Endothelial cell (in vitro differentiated cells): ENCODE results near the gene SLC16A13. TPM values are rescaled to one million over a fixed set of nuclear protein-coding genes. Genes with fewer than 3 reads are reported as not detected.

Source experiments
- DNase-seq: peaks from one replicate; pipeline ENCODE4 v3.0.0; 2021; ENCODE audit warnings: low spot score
- H3K27ac Mint-ChIP-seq: one replicate; pipeline ENCODE4 v1.8.0; 2021; ENCODE audit warnings: mixed read lengths, inconsistent platforms; ENCODE audit not compliant: unreplicated experiment
- H3K27me3 Mint-ChIP-seq: one replicate; pipeline ENCODE4 v1.8.0; 2021; ENCODE audit warnings: mild to moderate bottlenecking, moderate library complexity, mixed read lengths, inconsistent platforms; ENCODE audit not compliant: unreplicated experiment
- H3K36me3 Mint-ChIP-seq: one replicate; pipeline ENCODE4 v1.8.0; 2021; ENCODE audit warnings: mild to moderate bottlenecking, low read depth, mixed read lengths, inconsistent platforms; ENCODE audit not compliant: unreplicated experiment
- H3K4me1 Mint-ChIP-seq: one replicate; pipeline ENCODE4 v1.8.0; 2021; ENCODE audit warnings: mild to moderate bottlenecking, mixed read lengths, inconsistent platforms; ENCODE audit not compliant: unreplicated experiment
- H3K4me3 Mint-ChIP-seq: one replicate; pipeline ENCODE4 v1.8.0; 2021; ENCODE audit warnings: mild to moderate bottlenecking, mixed read lengths, inconsistent platforms; ENCODE audit not compliant: unreplicated experiment
- H3K9me3 Mint-ChIP-seq: one replicate; pipeline ENCODE4 v1.8.0; 2021; ENCODE audit warnings: mixed read lengths, inconsistent platforms; ENCODE audit not compliant: unreplicated experiment
- total RNA-seq: library from RNA; stranded (reverse); fragmentation: NEBNext Ultra II Directional; extraction: Animal tissue kit (Norgen Biotek cat#: 25700); gene quantifications from one replicate; pipeline ENCODE4 v1.2.1, GENCODE V29; 2021; ENCODE audit not compliant: unreplicated experiment
- TF ChIP-seq, protein P1 (sequence below): fragments of 200-600 bp; sonication (generic); IDR thresholded peaks from one replicate; pipeline ENCODE4 v1.5.0; 2021; ENCODE audit warnings: antibody characterized with exemption; ENCODE audit not compliant: unreplicated experiment

Gene SLC16A13
- total RNA-seq, 1 donor from 2014 or later, result 25.8 TPM

DNA sequence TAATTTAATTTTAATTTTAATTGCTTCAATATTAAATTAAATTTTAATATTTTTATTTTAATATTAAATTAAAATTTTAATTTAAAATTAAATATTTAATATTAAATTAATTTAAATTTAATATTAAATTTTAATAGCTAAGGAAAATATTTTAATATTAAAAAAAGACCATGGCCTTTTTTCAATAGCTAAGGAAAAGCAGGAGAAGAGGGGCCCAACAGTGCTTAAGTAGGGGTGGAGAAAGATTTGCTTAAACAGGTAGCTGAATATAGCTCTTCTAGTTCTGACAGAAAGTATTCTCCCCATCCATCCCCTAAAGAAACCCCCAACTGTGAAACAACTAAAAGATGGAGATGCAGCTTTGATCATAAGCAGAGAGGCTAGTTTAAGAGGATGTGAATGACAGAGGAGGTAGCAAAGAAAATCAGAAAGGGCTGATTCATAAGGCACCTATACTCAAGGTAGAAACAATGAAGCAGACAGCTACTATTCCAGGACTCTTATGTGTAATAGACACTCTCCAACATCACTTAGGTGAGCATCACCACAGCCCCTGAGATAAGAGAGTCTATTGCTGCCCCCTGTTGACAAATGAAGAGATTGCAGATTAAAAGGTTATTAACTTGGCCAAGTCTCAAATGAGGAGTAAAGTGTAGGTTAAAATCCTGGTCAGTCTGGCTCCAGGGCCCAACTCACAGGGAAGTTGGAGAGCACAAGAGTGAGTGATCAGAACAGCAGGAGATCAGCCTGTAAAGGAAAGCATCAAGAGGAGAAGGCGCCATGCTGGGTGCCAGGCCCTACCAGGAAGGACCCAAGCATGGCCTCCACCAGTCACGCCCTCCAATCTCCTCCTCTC lies 31.2 kb upstream of the SLC16A13 start:
- H3K4me3 Mint-ChIP-seq, result no peak overlapping the region
- no peaks in the 10 kb centered on the region for H3K4me1 Mint-ChIP-seq
- no peaks in the 10 kb centered on the region for H3K9me3 Mint-ChIP-seq
- no peak overlapping the region for H3K27ac Mint-ChIP-seq
- peak; percentile 59 for DNase-seq
- TF ChIP-seq, protein P1, sequence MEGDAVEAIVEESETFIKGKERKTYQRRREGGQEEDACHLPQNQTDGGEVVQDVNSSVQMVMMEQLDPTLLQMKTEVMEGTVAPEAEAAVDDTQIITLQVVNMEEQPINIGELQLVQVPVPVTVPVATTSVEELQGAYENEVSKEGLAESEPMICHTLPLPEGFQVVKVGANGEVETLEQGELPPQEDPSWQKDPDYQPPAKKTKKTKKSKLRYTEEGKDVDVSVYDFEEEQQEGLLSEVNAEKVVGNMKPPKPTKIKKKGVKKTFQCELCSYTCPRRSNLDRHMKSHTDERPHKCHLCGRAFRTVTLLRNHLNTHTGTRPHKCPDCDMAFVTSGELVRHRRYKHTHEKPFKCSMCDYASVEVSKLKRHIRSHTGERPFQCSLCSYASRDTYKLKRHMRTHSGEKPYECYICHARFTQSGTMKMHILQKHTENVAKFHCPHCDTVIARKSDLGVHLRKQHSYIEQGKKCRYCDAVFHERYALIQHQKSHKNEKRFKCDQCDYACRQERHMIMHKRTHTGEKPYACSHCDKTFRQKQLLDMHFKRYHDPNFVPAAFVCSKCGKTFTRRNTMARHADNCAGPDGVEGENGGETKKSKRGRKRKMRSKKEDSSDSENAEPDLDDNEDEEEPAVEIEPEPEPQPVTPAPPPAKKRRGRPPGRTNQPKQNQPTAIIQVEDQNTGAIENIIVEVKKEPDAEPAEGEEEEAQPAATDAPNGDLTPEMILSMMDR, result peak; percentile 85
- peaks cover 3% of the 10 kb centered on the region for H3K27me3 Mint-ChIP-seq
- H3K36me3 Mint-ChIP-seq, result peaks cover 26% of the 10 kb centered on the region

DNA sequence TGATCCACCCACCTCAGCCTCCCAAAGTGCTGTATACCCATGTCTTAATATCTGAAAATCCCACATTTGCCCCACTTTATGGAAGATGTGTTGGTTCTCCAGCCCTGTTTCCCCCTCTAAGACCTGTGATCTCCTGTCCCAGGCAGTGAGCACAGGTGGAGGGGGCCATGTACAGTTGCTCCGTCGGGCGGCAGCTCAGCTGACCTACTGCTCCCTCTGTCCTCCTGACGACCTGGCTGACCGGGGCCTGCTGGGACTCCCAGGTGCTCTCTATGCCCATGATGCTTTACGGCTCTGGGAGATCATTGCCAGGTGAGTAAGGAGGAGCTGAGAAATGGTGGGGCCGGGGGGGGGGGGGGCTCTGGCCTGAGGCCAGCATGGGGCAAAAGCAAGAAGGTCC lies 30.1 kb upstream of the SLC16A13 start:
- Mint-ChIP-seq H3K4me1 (peaks cover 5% of the 10 kb centered on the region), H3K27ac (no peak overlapping the region), H3K9me3 (no peaks in the 10 kb centered on the region), H3K27me3 (peaks cover 3% of the 10 kb centered on the region), H3K36me3 (peaks cover 22% of the 10 kb centered on the region), H3K4me3 (no peak overlapping the region)
- TF ChIP-seq, protein P1, result no peak
- no peak for DNase-seq

DNA sequence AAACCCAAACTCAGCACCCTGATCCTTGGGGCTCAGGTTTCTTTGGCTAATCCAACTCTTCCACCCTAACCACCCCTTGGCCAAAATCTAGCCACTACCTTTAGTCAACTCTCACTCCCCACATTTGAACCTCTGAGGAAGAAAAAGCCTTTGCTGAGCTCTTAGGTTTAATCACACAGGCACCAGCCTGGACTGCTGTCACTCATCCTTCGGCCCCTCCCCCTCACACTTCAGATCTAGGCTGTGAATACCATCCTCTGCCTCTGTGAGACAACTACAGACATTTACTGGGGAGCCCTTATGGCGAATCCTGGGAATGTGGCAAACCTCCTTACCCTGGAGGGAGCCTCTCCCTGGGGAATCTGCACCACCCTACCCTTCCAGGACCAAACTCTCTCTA lies 28.7 kb upstream of the SLC16A13 start:
- peaks cover 21% of the 10 kb centered on the region for H3K36me3 Mint-ChIP-seq
- peaks cover 16% of the 10 kb centered on the region for H3K4me1 Mint-ChIP-seq
- TF ChIP-seq, protein P1, result no peak
- peak overlapping the region; percentile 15 for H3K4me3 Mint-ChIP-seq
- no peak for DNase-seq
- peaks cover 5% of the 10 kb centered on the region for H3K27me3 Mint-ChIP-seq
- H3K9me3 Mint-ChIP-seq, result no peaks in the 10 kb centered on the region
- H3K27ac Mint-ChIP-seq, result no peak overlapping the region

DNA sequence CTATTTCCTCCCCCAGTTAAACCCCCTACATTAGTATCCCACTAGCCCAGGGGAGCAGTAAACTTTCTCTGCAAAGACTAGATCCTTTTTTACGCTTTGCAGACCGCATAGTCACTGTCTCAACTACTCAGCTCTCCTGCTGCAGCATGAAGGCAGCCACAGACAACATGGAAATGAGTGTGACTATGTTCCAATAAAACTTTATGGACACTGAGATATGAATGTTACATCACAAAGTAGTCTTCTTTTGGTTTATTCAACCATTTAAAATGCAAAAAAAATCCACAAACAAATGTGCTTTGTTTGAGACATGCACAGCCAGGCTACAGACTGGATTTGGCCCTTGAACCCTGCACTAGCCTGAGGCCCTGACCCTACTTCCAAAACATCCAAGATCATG lies 25.3 kb upstream of the SLC16A13 start:
- H3K4me1 Mint-ChIP-seq, result peaks cover 36% of the 10 kb centered on the region
- DNase-seq, result no peak
- H3K9me3 Mint-ChIP-seq, result no peaks in the 10 kb centered on the region
- TF ChIP-seq, protein P1, result no peak
- H3K27ac Mint-ChIP-seq, result no peak overlapping the region
- H3K27me3 Mint-ChIP-seq, result peaks cover 14% of the 10 kb centered on the region
- H3K4me3 Mint-ChIP-seq, result peak overlapping the region; percentile 98
- peaks cover 24% of the 10 kb centered on the region for H3K36me3 Mint-ChIP-seq

DNA sequence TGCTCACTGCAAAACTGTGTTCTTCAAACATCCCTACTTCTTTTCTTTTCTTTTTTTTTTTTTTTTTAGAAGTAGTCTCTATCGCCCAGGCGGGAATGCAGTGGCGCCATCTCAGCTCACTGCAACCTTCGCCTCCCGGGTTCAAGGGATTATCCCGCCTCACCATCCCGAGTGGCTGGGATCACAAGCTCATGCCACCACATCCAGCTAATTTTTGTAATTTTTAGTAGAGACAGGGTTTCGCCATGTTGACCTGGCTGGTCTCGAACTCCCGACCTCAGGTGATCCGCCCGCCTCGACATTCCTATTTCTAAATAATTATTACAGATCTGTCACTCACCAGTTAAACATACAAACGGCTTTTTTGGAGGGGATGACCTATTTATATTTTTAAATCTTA lies 24.4 kb upstream of the SLC16A13 start:
- no peak for DNase-seq
- peaks cover 44% of the 10 kb centered on the region for H3K4me1 Mint-ChIP-seq
- H3K27ac Mint-ChIP-seq, result peak overlapping the region; percentile 99
- H3K9me3 Mint-ChIP-seq, result no peaks in the 10 kb centered on the region
- peaks cover 14% of the 10 kb centered on the region for H3K27me3 Mint-ChIP-seq
- TF ChIP-seq, protein P1, result no peak
- H3K4me3 Mint-ChIP-seq, result peak overlapping the region; percentile 98
- peaks cover 24% of the 10 kb centered on the region for H3K36me3 Mint-ChIP-seq
